RKO (cell line): ENCODE results near the gene TMEM239.
"Not testable (repeated sequence)": the region's sequence is repeated elsewhere in the genome, so short reads cannot be mapped to it uniquely, and the experiment has no call there.

ENCODE experiments used
- DNase-seq: peaks from one replicate; pipeline ENCODE4 v3.0.0-alpha.2; 2016; ENCODE audit warnings: low spot score

The TMEM239 gene

DNA sequence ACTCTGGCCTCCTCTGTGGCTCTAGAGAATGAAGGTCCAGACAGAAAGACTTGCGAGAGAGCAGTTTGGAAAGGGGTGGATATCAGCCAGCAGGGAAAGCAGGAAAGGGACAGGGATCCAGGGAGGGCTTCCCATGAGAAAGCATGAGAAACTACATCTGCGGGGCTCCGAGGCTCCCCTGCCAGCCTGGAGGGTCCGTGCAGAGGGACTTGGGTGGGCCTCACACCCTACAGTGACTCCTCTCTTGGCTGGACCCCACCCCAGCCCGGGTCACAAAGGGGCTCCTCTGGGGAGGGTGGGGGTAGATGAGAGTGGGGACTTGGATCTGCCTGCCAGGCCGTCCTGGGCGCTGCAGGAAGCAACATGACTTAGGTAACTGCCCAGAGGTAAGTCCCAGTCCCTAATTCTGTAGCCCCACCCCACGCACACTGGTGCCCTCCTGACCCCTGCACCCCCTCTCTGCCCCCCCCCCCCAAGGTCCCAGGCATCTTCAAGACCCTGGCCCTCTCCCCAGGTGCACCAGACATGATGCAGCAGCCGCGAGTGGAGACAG, at the start of gene TMEM239:
Gene TMEM239, plus strand, starts transcription at position 335 of the 553 bp plus-strand sequence. Its CDS starts 191 bp downstream, at position 526.
- DNase-seq = no peak

DNA sequence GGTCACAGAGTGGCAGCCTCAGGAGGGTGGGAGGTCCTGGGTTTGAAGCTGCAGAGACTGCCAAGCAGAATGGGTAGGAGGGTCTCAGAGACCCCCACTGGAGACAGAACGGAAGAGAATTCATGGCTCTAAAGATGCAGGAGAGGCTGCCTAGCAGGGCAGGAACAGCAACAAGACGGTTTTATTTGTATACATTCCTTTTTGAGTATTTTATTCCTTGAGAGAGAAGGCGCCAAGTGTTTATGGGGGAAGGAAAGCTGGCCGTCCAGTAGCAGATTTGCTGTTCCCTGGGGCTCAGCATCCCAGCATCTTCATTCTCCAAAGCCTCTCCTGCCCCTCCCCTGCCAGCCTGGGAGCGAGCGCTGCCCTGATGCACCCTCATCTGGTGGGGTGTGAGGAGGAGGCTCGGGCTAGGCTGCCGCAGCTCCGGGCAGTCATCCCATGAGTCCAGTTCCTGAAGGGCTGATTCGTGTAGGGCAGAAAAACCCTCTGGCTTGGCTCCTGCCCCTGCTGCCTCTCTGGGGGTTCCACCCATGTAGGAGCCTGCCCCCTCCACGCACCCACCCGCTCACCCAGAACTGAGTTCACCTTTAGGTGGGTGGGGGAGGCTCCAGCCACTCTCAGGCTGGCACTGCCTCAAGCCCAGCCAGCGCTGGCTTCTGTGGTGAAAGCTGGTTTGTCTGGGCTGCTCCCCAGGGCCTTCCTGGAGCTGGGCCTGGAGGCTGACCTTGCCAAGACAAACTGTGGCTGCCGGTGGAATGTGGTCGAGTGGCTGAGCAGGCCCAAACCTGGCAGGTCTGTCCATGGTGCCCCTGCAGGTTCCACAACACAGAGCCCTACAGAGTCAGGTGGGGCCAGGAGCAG, 48.2 kb upstream of the TMEM239 start:
- DNase-seq = no peak

GRCh38 chr20:2768632-2769015, 47.5 kb upstream of the TMEM239 start:
- no peak for DNase-seq

GRCh38 chr20:2770091-2770490, 46.1 kb upstream of the TMEM239 start:
- DNase-seq = not testable (repeated sequence)

GRCh38 chr20:2771631-2772080, 44.5 kb upstream of the TMEM239 start:
- no peak for DNase-seq

DNA sequence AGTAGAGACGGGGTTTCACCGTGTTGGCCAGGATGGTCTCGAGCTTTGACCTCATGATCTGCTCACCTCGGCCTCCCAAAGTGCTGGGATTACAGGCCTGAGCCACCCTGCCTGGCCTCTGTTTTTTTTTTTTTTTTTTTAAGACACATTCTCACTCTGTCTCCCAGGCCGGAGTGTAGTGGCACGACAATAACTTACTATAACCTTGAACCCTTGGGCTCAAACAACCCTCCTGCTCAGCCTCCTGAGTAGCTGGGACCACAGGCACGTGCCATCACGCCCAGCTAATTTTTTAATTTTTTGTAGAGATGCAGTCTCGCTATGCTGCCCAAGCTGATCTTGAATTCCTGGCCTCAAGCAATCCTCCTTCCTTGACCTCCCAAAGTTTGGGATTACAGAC, 42.4 kb upstream of the TMEM239 start:
- no peak for DNase-seq

DNA sequence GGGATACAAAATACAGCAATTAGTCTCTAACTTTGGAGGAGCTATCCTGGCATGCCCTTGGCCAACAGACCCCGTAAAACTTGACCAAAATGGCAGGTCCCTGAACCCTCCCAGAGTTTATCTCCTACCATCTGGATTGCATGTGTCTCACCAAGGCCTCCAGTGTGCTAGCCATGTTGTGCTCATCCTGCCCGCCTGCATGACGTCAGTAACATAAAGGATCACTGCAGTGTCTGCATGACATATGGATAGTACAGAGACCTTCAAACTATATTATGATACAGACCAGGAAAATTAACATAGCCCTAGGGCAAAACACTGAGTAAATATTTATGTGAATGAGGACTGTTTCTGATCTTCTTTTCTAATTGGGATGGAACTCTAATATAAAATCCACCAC, 41.0 kb upstream of the TMEM239 start:
- no peak for DNase-seq

DNA sequence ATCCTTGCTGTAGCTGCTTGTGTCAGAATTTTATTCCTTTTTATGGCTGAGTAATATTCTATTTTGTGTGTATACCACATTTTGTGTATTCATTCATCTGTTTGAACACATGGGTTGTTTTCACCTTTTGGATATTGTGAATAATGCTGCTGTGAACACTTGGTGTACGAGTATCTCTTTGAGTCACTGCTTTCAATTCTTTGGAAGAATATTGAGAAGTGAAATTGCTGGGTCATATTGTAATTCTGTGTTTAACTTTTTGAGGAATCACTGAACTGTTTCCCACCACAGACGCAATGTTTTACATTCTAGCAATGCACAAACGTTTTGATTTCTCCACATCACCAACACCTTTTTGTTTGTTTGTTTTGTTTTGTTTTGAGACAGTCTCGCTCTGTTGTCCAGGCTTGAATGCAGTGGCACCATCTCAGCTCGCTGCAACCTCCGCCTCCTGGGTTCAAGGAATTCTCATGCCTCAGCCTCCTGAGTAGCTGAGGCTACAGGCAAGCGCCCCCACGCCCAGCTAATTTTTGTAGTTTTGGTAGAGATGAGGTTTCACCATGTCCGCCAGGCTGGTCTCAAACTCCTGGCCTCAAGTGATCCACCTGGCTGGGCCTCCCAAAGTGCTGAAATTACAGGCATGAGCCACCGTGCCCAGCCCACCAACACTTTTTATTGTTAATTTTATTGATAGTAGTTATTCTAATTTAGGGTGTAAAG, 37.4 kb upstream of the TMEM239 start:
- no peak for DNase-seq

DNA sequence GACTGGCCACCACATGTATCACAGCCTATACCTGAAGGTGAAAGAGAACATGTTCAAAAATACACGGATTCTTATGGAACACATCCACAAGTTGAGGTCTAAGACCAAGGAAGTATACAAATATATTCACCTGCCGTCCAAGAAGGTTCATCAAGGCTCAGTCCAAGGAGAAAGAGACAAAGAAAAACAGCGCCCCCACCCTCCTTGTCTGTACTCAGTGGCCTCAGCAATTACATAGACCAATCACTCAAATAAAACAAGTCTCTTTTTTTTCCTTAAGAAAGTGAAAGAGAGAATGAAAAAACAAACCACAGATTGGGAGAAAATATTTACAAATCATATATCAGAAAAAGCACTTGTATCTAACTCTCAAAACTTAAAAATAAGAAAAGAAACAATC, 35.2 kb upstream of the TMEM239 start:
- no peak for DNase-seq

GRCh38 chr20:2783908-2784566, 32.1 kb upstream of the TMEM239 start:
- DNase-seq = no peak

DNA sequence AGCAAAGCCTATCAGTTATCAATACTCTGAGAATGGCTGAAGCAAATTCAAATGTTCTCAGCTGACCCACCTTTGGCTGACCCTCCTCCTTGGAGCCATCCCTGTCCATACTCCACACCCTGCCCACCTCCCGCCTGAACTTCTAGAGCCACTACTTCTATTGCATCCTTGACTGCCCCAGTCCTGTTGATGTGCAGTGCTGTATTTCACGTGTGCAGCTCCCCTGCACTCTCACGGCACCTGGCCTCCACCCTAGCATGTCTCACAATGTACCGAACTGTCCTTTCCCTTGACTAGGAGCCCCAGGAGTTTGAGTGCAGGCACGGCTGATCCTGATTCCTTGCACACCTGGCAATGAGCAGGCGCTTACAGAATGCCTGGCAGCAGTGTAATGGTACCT, 22.7 kb upstream of the TMEM239 start:
- DNase-seq = no peak

- DNase-seq = no peak
Observed at GRCh38 chr20:2794202-2794748, 21.9 kb upstream of the TMEM239 start.

DNA sequence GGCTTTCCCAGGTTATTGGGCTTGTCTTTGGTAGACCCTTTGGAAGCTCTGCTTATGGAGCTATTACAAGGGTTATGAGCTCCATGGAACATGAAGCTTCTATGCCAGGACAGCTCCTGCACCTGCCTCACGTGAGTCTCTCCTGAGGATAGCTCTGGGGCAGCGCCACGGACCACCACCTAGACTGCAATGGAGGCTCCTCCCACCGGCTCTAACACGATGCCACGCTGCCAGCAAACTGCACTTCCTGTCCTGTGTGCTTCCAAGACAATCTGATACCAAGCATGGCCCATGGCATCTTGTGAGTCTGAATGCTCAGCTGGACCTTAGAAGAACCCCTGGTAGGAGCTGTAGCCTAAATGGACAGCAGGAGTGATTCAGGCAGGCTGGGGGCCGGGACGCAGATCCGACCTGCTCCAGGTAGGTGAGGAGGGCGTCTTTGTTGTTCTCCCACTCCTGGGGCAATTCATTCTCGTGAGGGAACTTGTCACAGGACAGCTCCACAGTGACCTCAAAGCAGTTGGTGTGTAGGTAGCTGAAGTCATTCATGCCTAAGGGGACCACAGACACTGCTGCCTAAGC, 21.2 kb upstream of the TMEM239 start:
- no peak for DNase-seq

GRCh38 chr20:2795451-2795850, 20.7 kb upstream of the TMEM239 start:
- no peak for DNase-seq

DNA sequence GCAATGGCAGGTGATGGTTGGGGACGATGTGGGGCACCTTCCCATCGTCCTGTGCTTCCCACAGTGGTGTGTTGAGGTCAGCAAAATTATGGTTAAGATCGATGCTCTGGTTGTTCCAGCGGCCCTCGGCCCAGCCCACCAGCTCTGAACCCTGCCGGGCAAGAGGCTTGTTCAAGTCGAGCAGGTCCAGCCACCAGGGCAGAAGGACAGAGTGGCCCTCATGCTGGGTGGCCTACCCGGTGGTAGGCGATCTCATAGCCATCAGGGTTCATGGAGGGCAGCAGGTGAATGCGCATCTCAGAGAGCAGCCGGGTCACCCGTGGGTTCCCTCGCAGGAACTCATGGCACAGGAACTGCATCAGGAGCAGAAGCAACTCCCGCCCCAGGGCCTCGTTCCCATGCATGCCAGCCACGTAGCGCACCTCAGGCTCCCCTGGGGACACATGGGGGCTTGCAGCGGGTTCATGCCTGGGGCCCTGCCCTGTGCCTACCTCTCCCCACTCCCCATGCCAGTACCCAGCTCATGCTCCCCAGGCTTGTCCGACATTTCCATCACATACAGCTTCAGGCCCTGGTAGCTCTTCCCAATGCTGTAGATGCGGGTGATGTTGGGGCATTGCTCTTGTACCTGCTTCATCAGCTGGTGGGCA, 20.0 kb upstream of the TMEM239 start:
- no peak for DNase-seq

GRCh38 chr20:2797136-2797983, 18.8 kb upstream of the TMEM239 start:
- no peak for DNase-seq

DNA sequence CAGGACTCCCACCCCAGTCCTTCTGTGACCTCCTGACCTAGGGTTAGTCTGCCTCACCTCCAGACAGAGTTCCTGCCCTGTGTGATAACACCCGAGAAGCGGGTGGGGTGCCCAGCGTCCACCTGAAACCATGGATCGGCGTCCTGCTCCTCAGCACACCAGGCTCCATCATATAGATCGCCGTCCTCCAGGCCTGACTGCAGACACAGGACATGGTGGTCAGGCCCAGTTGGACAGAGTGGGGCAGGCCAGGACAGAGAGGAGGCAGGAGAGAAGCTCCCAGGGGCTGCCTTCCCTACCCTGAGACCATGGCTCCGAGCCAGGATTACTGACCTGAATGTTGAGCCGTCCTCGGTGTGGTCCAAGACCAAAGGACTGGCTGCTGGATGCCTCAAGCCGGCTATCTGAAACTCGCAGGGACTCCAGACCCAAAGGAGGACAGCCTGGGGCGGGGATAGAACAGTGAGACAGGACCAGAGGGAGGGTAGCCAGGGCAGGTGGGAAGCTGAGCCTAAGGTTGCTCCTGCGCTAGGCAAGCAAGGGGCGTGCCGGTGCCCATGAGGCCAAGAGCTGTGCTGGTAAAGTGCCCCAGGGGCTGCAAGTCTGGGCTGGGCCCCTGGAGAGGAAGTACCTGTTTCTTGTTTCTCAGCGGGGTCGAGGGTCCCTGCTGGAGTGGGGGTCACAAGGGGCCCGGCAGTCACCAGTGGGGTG, 17.9 kb upstream of the TMEM239 start:
- DNase-seq = no peak

DNA sequence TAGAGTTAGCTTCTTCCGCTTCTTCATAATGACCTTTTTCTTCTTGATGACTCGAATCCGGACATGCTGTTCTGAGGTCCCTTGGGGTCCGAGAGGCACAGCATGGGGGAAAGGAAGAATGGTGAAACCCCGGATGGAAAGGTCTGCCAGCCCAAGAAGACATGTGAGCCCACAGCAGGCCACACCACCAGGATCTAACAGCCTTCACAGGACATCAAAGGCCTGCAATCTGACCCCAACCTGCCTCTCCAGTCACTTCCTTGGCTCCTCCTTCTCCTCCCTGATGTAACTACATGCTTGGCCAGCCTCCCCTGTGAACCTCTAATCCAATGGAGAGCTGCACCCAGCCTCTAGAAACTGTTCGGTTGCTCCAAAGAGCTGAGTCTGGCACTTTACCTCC, 17.4 kb upstream of the TMEM239 start:
- DNase-seq = no peak

- no peak for DNase-seq
Observed at GRCh38 chr20:2799271-2799670, 16.9 kb upstream of the TMEM239 start.
